AG04449 (cell line): ENCODE data around the gene A2M.

Experiments used
- CTCF ChIA-PET: fragments of 350-600 bp; formaldehyde crosslinking; extraction: SDS; loops from one replicate; lab custom pipeline; 2021; ENCODE audit warnings: antibody characterized with exemption; lab: Yijun Ruan, JAX
- POLR2A ChIA-PET: fragments of 400-600, 350-600 bp; formaldehyde crosslinking; extraction: SDS; loops from one replicate; lab custom pipeline; 2020; ENCODE audit warnings: antibody characterized with exemption, inconsistent platforms; lab: Yijun Ruan, JAX
- DNase-seq: peaks from one replicate; pipeline ENCODE4 v3.0.0-alpha.2; 2010; ENCODE audit warnings: low read depth, low spot score
- H3K4me3 ChIP-seq: 2 replicates; pipeline ENCODE4 v1.5.1; 2011; ENCODE audit warnings: low read depth, mild to moderate bottlenecking, control low read depth, low read length
- CTCF ChIP-seq: IDR thresholded peaks from one replicate; pipeline ENCODE4 v1.5.1; 2011; ENCODE audit warnings: mild to moderate bottlenecking, moderate library complexity, low read length, control low read depth, inconsistent platforms; ENCODE audit not compliant: insufficient read depth; ENCODE audit errors: missing control alignments

Gene A2M

GRCh38 chr12:9103050-9103849 lies 12.5 kb downstream of the A2M start:
- TF ChIP-seq CTCF = no peak
- H3K4me3 ChIP-seq = no peak overlapping the region
- ChIA-PET CTCF (no interaction called here), POLR2A (no interaction called here)
- DNase-seq = no peak

- POLR2A ChIA-PET = no interaction called here
- CTCF ChIA-PET = no interaction called here
- no peak for TF ChIP-seq CTCF
These were observed 14.6 kb downstream of the A2M start for GRCh38 chr12:9101018-9101687.

GRCh38 chr12:9099552-9100190 lies 16.0 kb downstream of the A2M start:
- no peak overlapping the region for H3K4me3 ChIP-seq
- POLR2A ChIA-PET = no interaction called here
- CTCF ChIA-PET = no interaction called here
- no peak for DNase-seq
- TF ChIP-seq CTCF = no peak

More at GRCh38 chr12:9101018-9101687, 14.6 kb downstream of the A2M start:
- H3K4me3 ChIP-seq = no peak overlapping the region
- no peak for DNase-seq

GRCh38 chr12:9098463-9099026 lies 17.2 kb downstream of the A2M start:
- no peak overlapping the region for H3K4me3 ChIP-seq
- TF ChIP-seq CTCF = no peak
- no peak for DNase-seq
- CTCF ChIA-PET = no interaction called here
- POLR2A ChIA-PET = no interaction called here

GRCh38 chr12:9098115-9098452 lies 17.6 kb downstream of the A2M start:
- CTCF ChIA-PET = no interaction called here

More at GRCh38 chr12:9098115-9098452, 17.6 kb downstream of the A2M start:
- no peak for TF ChIP-seq CTCF
- H3K4me3 ChIP-seq = no peak overlapping the region
- POLR2A ChIA-PET = no interaction called here
- DNase-seq = no peak
